ENCODE results near the gene RAB6A.
"Not testable (repeated sequence)": the region's sequence is repeated elsewhere in the genome, so short reads cannot be mapped to it uniquely, and the experiment has no call there.

Gene RAB6A

GRCh38 chr11:73680687-73681086 is 80.2 kb downstream of the RAB6A start:
- no peak for TF ChIP-seq CTCF (IDR thresholded peaks at IDR 0.05; ENCODE audit: insufficient read depth, low read depth, low read length, missing control alignments)
- H3K4me3 ChIP-seq (ENCODE audit: low read length) = no peak overlapping the region

DNA sequence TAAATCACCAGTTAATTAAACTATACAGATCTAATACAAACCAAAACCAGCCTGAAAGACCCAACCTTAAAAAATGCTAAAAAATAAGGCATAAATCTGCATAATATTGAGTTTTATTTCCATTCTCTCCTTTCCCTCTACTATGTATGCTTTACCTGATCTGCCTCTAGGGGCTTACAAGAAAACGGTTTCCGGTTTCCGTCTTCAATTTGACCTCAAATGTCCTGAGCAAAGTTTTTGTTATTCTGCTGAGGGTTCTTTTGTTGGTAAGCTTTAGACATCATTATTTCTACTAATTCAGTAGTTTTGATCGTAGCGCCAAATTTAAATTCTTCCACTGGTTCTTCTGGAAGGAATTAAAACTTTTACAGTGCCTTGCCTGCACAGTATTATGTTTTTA is 84.3 kb downstream of the RAB6A start:
- not testable (repeated sequence) for H3K4me3 ChIP-seq (ENCODE audit: low read length); DNase-seq (ENCODE audit: low read depth)

More at GRCh38 chr11:73680687-73681086, 80.2 kb downstream of the RAB6A start:
- no peak for DNase-seq (ENCODE audit: low read depth)

DNA sequence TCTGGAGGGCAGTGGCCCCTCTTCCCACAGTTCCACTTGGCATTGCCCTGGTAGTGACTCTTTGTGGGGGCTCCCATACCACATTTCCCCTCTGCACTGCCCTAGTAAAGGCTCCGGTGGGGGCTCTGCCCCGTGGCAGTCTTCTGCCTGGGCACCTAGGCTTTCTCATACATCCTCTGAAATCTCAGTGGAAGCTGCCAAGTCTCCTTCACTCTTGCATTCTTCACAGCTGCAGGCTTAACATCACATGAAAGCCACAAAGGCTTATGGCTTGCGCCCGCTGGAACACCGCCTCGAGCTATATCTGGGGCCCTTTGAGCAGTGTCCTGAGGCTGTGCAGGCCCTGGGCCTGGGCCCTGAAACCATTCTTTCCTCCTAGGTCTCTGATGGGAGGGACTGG is 89.2 kb downstream of the RAB6A start:
- H3K4me3 ChIP-seq (ENCODE audit: low read length) = no peak overlapping the region
- DNase-seq (ENCODE audit: low read depth) = no peak
- no peak for TF ChIP-seq CTCF (IDR thresholded peaks at IDR 0.05; ENCODE audit: insufficient read depth, low read depth, low read length, missing control alignments)

GRCh38 chr11:73670808-73671207 is 90.1 kb downstream of the RAB6A start:
- H3K4me3 ChIP-seq (ENCODE audit: low read length) = no peak overlapping the region
- TF ChIP-seq CTCF (IDR thresholded peaks at IDR 0.05; ENCODE audit: insufficient read depth, low read depth, low read length, missing control alignments) = no peak
- no peak for DNase-seq (ENCODE audit: low read depth)

- TF ChIP-seq CTCF (IDR thresholded peaks at IDR 0.05; ENCODE audit: insufficient read depth, low read depth, low read length, missing control alignments) = no peak
- no peak overlapping the region for H3K4me3 ChIP-seq (ENCODE audit: low read length)
- no peak for DNase-seq (ENCODE audit: low read depth)
Measured at GRCh38 chr11:73667891-73668290, 93.0 kb downstream of the RAB6A start.

DNA sequence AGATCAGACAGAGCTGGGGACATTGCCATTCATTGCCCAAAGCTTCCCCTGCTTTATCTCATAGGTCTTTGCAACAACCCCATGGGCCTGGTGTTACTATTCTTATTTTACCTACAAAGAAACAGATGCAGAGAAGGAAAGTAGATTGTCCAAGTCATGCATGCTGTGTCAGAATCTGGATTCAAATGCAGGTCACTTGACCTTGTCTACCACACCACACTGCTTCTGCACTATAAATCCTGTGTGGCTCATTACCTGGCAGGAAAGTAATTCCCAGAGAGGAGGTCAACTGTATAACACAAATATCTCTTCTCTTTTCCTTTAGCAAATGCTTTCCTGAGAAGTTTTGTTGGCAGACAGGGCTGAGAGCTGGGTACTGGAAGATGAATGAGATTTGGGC is 96.0 kb downstream of the RAB6A start:
- H3K4me3 ChIP-seq (ENCODE audit: low read length) = no peak overlapping the region
- no peak for TF ChIP-seq CTCF (IDR thresholded peaks at IDR 0.05; ENCODE audit: insufficient read depth, low read depth, low read length, missing control alignments)
- DNase-seq (ENCODE audit: low read depth) = no peak

DNA sequence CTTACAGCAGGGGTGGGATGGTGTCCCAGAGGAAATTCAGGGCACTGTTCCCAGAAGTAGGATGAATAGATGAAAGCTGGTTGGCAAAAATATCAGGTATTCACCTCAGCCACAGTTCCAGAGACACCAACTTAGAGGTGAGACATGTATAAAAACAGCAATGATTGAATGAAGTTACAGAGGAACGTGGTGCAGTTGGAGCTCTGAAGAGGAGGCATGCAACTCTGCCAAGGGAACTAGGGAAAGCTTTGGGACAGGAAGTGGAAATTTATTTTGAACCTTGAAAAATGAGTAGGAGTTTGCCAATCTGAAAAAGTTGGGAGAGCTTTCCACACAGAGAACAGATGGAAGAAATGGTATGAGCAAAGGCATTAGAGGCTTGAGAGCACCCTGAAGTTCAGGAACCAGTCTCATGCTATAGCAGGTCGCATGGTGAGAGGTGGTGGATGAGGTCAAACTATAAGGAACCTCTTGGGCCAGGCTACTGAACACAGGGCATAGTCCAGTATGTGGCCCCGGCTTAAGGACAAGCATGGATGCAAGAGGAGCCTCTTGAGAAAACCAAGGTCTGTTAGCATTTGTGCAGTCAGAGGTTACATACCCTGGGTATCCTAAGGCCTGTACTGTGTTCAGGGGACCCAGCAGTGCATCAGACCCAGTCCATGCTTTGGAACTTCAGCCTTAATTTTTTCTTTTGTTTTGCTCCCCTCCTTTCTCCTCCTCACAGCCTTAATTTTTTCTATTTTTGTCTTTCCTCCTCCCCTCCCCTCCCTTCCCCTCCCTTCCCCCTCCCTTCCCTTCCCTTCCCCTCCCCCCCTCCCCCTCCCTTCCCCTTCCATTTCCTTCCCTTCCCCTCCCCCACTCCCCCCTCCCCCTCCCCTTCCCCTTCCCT is 97.0 kb downstream of the RAB6A start:
- H3K4me3 ChIP-seq (ENCODE audit: low read length) = no peak overlapping the region
- TF ChIP-seq CTCF (IDR thresholded peaks at IDR 0.05; ENCODE audit: insufficient read depth, low read depth, low read length, missing control alignments) = no peak
- DNase-seq (ENCODE audit: low read depth) = no peak

All from epithelial cell of esophagus (primary cell).